HG03196 (cell line): ENCODE data around the gene SHC4.
"Not testable (repeated sequence)": the region's sequence is repeated elsewhere in the genome, so short reads cannot be mapped to it uniquely, and the experiment has no call there.

Experiments used
- ATAC-seq: cut with Tn5 transposase; IDR thresholded peaks from one replicate; pipeline ENCODE4 v1.9.1; 2021; ENCODE audit not compliant: unreplicated experiment

The SHC4 gene

GRCh38 chr15:48970926-48971325 is 7.2 kb upstream of the SHC4 start:
- ATAC-seq, result not testable (repeated sequence)

GRCh38 chr15:48968066-48968465 is 4.3 kb upstream of the SHC4 start:
- ATAC-seq, result no peak

GRCh38 chr15:48967336-48967735 is 3.6 kb upstream of the SHC4 start:
- no peak for ATAC-seq

- peak; percentile 80 for ATAC-seq
Observed at GRCh38 chr15:48966595-48967301, 3.0 kb upstream of the SHC4 start.

GRCh38 chr15:48965972-48966371 is 2.3 kb upstream of the SHC4 start:
- peak; percentile 69 for ATAC-seq

- no peak for ATAC-seq
Observed at GRCh38 chr15:48964898-48965297, 1.2 kb upstream of the SHC4 start.

- no peak for ATAC-seq
Observed at GRCh38 chr15:48962662-48963523, 826 bp downstream of the SHC4 start.

GRCh38 chr15:48955967-48956366 is 7.8 kb downstream of the SHC4 start:
- ATAC-seq, result no peak

- ATAC-seq, result no peak
Observed at GRCh38 chr15:48955370-48955769, 8.3 kb downstream of the SHC4 start.

- no peak for ATAC-seq
Observed at GRCh38 chr15:48954538-48954937, 9.2 kb downstream of the SHC4 start.

GRCh38 chr15:48946840-48947187 is 16.9 kb downstream of the SHC4 start:
- ATAC-seq, result no peak

GRCh38 chr15:48946074-48946839 is 17.5 kb downstream of the SHC4 start:
- no peak for ATAC-seq

GRCh38 chr15:48945386-48945785 is 18.3 kb downstream of the SHC4 start:
- no peak for ATAC-seq

- ATAC-seq, result no peak
Observed at GRCh38 chr15:48941904-48942303, 21.8 kb downstream of the SHC4 start.

- peak; percentile 89 for ATAC-seq
Observed at GRCh38 chr15:48940508-48940907, 23.2 kb downstream of the SHC4 start.

- ATAC-seq, result no peak
Observed at GRCh38 chr15:48939648-48940047, 24.1 kb downstream of the SHC4 start.

GRCh38 chr15:48937886-48938285 is 25.8 kb downstream of the SHC4 start:
- no peak for ATAC-seq

- no peak for ATAC-seq
Observed at GRCh38 chr15:48936666-48937065, 27.1 kb downstream of the SHC4 start.

- ATAC-seq, result no peak
Observed at GRCh38 chr15:48935236-48935635, 28.5 kb downstream of the SHC4 start.

- no peak for ATAC-seq
Observed at GRCh38 chr15:48930735-48931134, 33.0 kb downstream of the SHC4 start.

- ATAC-seq, result no peak
Observed at GRCh38 chr15:48929661-48930060, 34.1 kb downstream of the SHC4 start.
